Tibial artery (tissue), 4 donors: Measurements from ENCODE around the gene MROH8.
"Not testable (repeated sequence)": the region's sequence is repeated elsewhere in the genome, so short reads cannot be mapped to it uniquely, and the experiment has no call there.

ENCODE experiments used
- DNase-seq, 2 donors: peaks; one replicate each; pipeline ENCODE4 v3.0.0-alpha.2; 2019
- H3K27ac ChIP-seq, 2 donors: fragments of 200-600 bp; sonication (generic) in 1 of 2; 1 replicate in 1 of 2; 2 replicates in 1 of 2; pipeline ENCODE4 v1.5.1; 2018 to 2019; ENCODE audit warnings: mild to moderate bottlenecking in 1 of 2
- H3K27me3 ChIP-seq, 2 donors: fragments of 200-600 bp; sonication (generic) in 1 of 2; one replicate each; pipeline versions ENCODE4 v1.5.1 to v1.6.0; 2016 to 2019
- H3K36me3 ChIP-seq, 3 donors: fragments of 200-600 bp; sonication (generic) in 2 of 3; one replicate each; pipeline ENCODE4 v1.5.1; 2016 to 2019; ENCODE audit warnings: mild to moderate bottlenecking in 2 of 3
- H3K4me1 ChIP-seq, 4 donors: fragments of 200-600 bp; sonication (generic) in 2 of 4; 1 replicate in 3 of 4; 2 replicates in 1 of 4; pipeline ENCODE4 v1.5.1; 2016 to 2019
- H3K4me3 ChIP-seq, 2 donors: fragments of 200-600 bp; sonication (generic) in 1 of 2; 1 replicate in 1 of 2; 2 replicates in 1 of 2; pipeline ENCODE4 v1.5.1; 2018 to 2019; ENCODE audit warnings: mild to moderate bottlenecking in 2 of 2
- H3K9me3 ChIP-seq, 3 donors: fragments of 200-600 bp; sonication (generic) in 1 of 3; one replicate each; pipeline ENCODE4 v1.5.1; 2016 to 2019
- CTCF ChIP-seq, 2 experiments: fragments of 200-600 bp in 1 of 2; fragments of 450-650 bp in 1 of 2; IDR thresholded peaks; one replicate each; pipeline ENCODE4 v1.5.1; 2017 to 2019; ENCODE audit warnings: antibody characterized with exemption in 2 of 2, mild to moderate bottlenecking in 1 of 2, moderate library complexity in 1 of 2
- intact Hi-C: fragments of 100-400 bp; cut with DNase I; formaldehyde crosslinking; loops from one replicate; pipeline ENCODE4 v1.15.0; 2023; ENCODE audit warnings: low total_unique reads

The MROH8 gene

DNA sequence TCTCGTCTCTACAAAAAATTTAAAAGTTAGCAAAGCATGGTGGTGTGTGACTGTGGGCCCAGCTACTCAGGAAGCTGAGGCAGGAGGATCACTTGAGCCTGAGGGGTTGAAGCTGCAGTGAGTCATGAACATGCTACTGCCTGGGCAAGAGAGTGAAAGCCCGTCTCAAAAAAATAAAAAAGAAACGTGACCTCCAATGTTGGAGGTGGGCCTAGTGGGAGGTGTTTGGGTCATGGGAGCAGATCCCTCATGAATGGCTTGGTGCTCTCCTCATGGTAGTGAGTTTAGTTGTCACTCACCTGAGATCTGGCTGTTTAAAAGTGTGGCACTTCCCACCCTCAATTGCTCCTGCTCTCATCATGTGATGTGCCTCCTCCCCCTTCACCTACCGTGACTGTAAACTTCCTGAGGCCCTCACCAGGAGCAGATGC lies 107.9 kb downstream of the MROH8 start:
- no peak overlapping the region for H3K27ac ChIP-seq
- DNase-seq, result no peak
- no peak overlapping the region for H3K4me3 ChIP-seq
- intact Hi-C loops, result no loop called here
- no peaks in the 10 kb centered on the region for H3K4me1 ChIP-seq
- H3K27me3 ChIP-seq, result no peaks in the 10 kb centered on the region
- TF ChIP-seq CTCF (IDR thresholded peaks at IDR 0.05), result no peak
- H3K9me3 ChIP-seq, result no peaks in the 10 kb centered on the region
- peaks cover 3 to 13% (median 7%) of the 10 kb centered on the region in 3 donors for H3K36me3 ChIP-seq

GRCh38 chr20:37069563-37069962 lies 109.8 kb downstream of the MROH8 start:
- DNase-seq, H3K4me3 ChIP-seq, intact Hi-C loops, H3K4me1 ChIP-seq, H3K27ac ChIP-seq, H3K27me3 ChIP-seq, H3K9me3 ChIP-seq: not testable (repeated sequence)
- peaks cover 8 to 24% (median 20%) of the 10 kb centered on the region in 3 donors for H3K36me3 ChIP-seq

- no peaks in the 10 kb centered on the region for H3K9me3 ChIP-seq
- peaks cover 8 to 48% (median 32%) of the 10 kb centered on the region in 3 donors for H3K36me3 ChIP-seq
- H3K27ac ChIP-seq, result no peak overlapping the region
- H3K4me1 ChIP-seq, result no peaks in the 10 kb centered on the region
- no peak overlapping the region for H3K4me3 ChIP-seq
- DNase-seq, result no peak
- no peak for TF ChIP-seq CTCF (IDR thresholded peaks at IDR 0.05)
- intact Hi-C loops, result no loop called here
- no peaks in the 10 kb centered on the region for H3K27me3 ChIP-seq
These were observed 113.2 kb downstream of the MROH8 start for GRCh38 chr20:37066168-37066567.

GRCh38 chr20:37055276-37055675 lies 124.1 kb downstream of the MROH8 start:
- Histone ChIP-seq H3K36me3 (peaks cover 26 to 76% (median 35%) of the 10 kb centered on the region in 3 donors), H3K4me3 (no peak overlapping the region), H3K9me3 (no peaks in the 10 kb centered on the region), H3K27me3 (no peaks in the 10 kb centered on the region), H3K27ac (no peak overlapping the region), H3K4me1 (no peaks in the 10 kb centered on the region)
- TF ChIP-seq CTCF (IDR thresholded peaks at IDR 0.05), result no peak
- no peak for DNase-seq
- intact Hi-C loops, result no loop called here

GRCh38 chr20:37053230-37053950 lies 126.0 kb downstream of the MROH8 start:
- no peak overlapping the region for H3K4me3 ChIP-seq

More at GRCh38 chr20:37053230-37053950, 126.0 kb downstream of the MROH8 start:
- no peaks in the 10 kb centered on the region for H3K4me1 ChIP-seq
- H3K9me3 ChIP-seq, result no peaks in the 10 kb centered on the region
- no peaks in the 10 kb centered on the region for H3K27me3 ChIP-seq
- intact Hi-C loops, result no loop called here
- no peak overlapping the region for H3K27ac ChIP-seq
- H3K36me3 ChIP-seq, result peaks cover 16 to 68% (median 34%) of the 10 kb centered on the region in 3 donors
- DNase-seq, result no peak
- no peak for TF ChIP-seq CTCF (IDR thresholded peaks at IDR 0.05)
